GM23338 (cell line): ENCODE results near the gene COL9A3. TPM values are rescaled to one million over a fixed set of nuclear protein-coding genes. Genes with fewer than 3 reads are reported as not detected.

Experiments used
- ATAC-seq: fragments of 200-7000 bp; cut with Tn5 transposase; 3 replicates; pipeline ENCODE4 v1.9.1; 2020
- DNase-seq: peaks from one replicate; pipeline ENCODE4 v3.0.0-alpha.2; 2015; ENCODE audit warnings: low spot score
- H2AFZ ChIP-seq: fragments of 200-600 bp; sonication (generic); 2 replicates; pipeline ENCODE4 v1.8.0; 2016; ENCODE audit warnings: antibody characterized with exemption, mild to moderate bottlenecking, moderate library complexity
- H3F3A ChIP-seq: fragments of 200-600 bp; sonication (generic); replicated peaks from 2 replicates; pipeline ENCODE4 v1.8.0; 2017; ENCODE audit warnings: antibody characterized with exemption, mixed run types, low read depth
- H3K27ac ChIP-seq: fragments of 200-600 bp; sonication (generic); 2 replicates; pipeline ENCODE4 v1.6.1; 2016; ENCODE audit warnings: low read depth
- H3K27me3 ChIP-seq: fragments of 200-600 bp; sonication (generic); 2 replicates; pipeline ENCODE4 v1.8.0; 2016; ENCODE audit warnings: mild to moderate bottlenecking, mixed run types, moderate library complexity; ENCODE audit not compliant: insufficient read depth
- H3K36me3 ChIP-seq: fragments of 200-600 bp; sonication (generic); 2 replicates; pipeline ENCODE4 v1.8.0; 2016; ENCODE audit warnings: mild to moderate bottlenecking; ENCODE audit not compliant: insufficient read depth
- H3K4me1 ChIP-seq: fragments of 200-600 bp; sonication (generic); 2 replicates; pipeline ENCODE4 v1.8.0; 2016; ENCODE audit warnings: mild to moderate bottlenecking, moderate library complexity; ENCODE audit not compliant: insufficient read depth
- H3K4me2 ChIP-seq: fragments of 200-600 bp; sonication (generic); 2 replicates; pipeline ENCODE4 v1.7.1; 2017; ENCODE audit warnings: mixed run types
- H3K4me3 ChIP-seq: fragments of 200-600 bp; sonication (generic); 2 replicates; pipeline ENCODE4 v1.6.1; 2016; ENCODE audit warnings: mixed run types
- H3K79me2 ChIP-seq: fragments of 200-600 bp; sonication (generic); replicated peaks from 2 replicates; pipeline ENCODE4 v1.8.0; 2017; ENCODE audit warnings: mild to moderate bottlenecking; ENCODE audit not compliant: insufficient read depth
- H3K9me2 ChIP-seq: fragments of 200-600 bp; sonication (generic); 2 replicates; pipeline ENCODE4 v1.8.0; 2017; ENCODE audit not compliant: insufficient read depth
- H4K20me1 ChIP-seq: fragments of 200-600 bp; sonication (generic); replicated peaks from 2 replicates; pipeline ENCODE4 v1.8.0; 2017; ENCODE audit warnings: mild to moderate bottlenecking; ENCODE audit not compliant: insufficient read depth
- H3K27ac Mint-ChIP-seq: 2 replicates; pipeline ENCODE4 v1.8.0; 2020; ENCODE audit warnings: inconsistent platforms, mild to moderate bottlenecking, moderate library complexity, mixed read lengths
- H3K27me3 Mint-ChIP-seq: 3 replicates; pipeline ENCODE4 v1.8.0; 2022; ENCODE audit warnings: low read depth, mild to moderate bottlenecking, moderate library complexity, mixed read lengths, inconsistent platforms; ENCODE audit not compliant: insufficient read depth, poor library complexity
- H3K36me3 Mint-ChIP-seq: 3 replicates; pipeline ENCODE4 v1.8.0; 2021; ENCODE audit warnings: low read depth, mild to moderate bottlenecking, inconsistent platforms, moderate library complexity, mixed read lengths
- H3K4me1 Mint-ChIP-seq: 3 replicates; pipeline ENCODE4 v1.8.0; 2020; ENCODE audit warnings: mild to moderate bottlenecking, inconsistent platforms, mixed read lengths
- H3K4me3 Mint-ChIP-seq: 3 replicates; pipeline ENCODE4 v1.8.0; 2021; ENCODE audit warnings: moderate library complexity, mild to moderate bottlenecking, inconsistent platforms, mixed read lengths
- H3K9me3 Mint-ChIP-seq: 3 replicates; pipeline ENCODE4 v1.8.0; 2020; ENCODE audit warnings: moderate library complexity, mild to moderate bottlenecking, inconsistent platforms, mixed read lengths
- EZH2 ChIP-seq: fragments of 200-600 bp; sonication (generic); IDR thresholded peaks from one replicate; pipeline ENCODE4 v1.8.0; 2017; ENCODE audit warnings: antibody characterized with exemption, mild to moderate bottlenecking, low read depth; ENCODE audit not compliant: unreplicated experiment
- EZH2phosphoT487 ChIP-seq: fragments of 200-600 bp; sonication (generic); IDR thresholded peaks from one replicate; pipeline ENCODE4 v1.8.1; 2018; ENCODE audit warnings: antibody characterized with exemption; ENCODE audit not compliant: unreplicated experiment
- NANOG ChIP-seq: IDR thresholded peaks from 2 replicates; pipeline ENCODE4 v1.6.1; 2016; ENCODE audit warnings: antibody characterized with exemption, borderline replicate concordance
- STAT1 ChIP-seq: IDR thresholded peaks from one replicate; pipeline ENCODE4 v1.6.1; 2016; ENCODE audit warnings: antibody characterized with exemption; ENCODE audit not compliant: unreplicated experiment
- ZNF114 ChIP-seq: fragments of 250-450 bp; sonication (Bioruptor Pico); IDR thresholded peaks from 2 replicates; pipeline ENCODE4 v1.5.0; 2020; ENCODE audit warnings: mild to moderate bottlenecking, moderate library complexity
- polyA plus RNA-seq: library from polyadenylated mRNA; unstranded; fragments of >200 nt; fragmentation: Nextera tagmentation; extraction: Ambion mirVana; gene quantifications from 2 replicates; pipeline ENCODE4 v1.2.1, GENCODE V29; 2016
- total RNA-seq: library from RNA; depleted of rRNA; stranded (reverse); fragments of >200 nt; shearing (Covaris generic); gene quantifications from 2 replicates; pipeline ENCODE4 v1.2.3, GENCODE V29; 2014
- TF ChIP-seq, protein P1 (sequence below), 2 experiments: fragments of 200-600 bp in 1 of 2; sonication (generic) in 1 of 2; conservative IDR thresholded peaks; 2 replicates each; pipeline versions ENCODE4 v1.5.1 to v1.6.1; 2016 to 2017; ENCODE audit warnings: antibody characterized with exemption in 2 of 2, low read depth in 2 of 2, mild to moderate bottlenecking in 2 of 2, moderate library complexity in 1 of 2
- TF ChIP-seq, protein P2 (sequence below): IDR thresholded peaks from 2 replicates; pipeline ENCODE4 v1.6.1; 2016; ENCODE audit warnings: antibody characterized with exemption
- TF ChIP-seq, protein P3 (sequence below): IDR thresholded peaks from one replicate; pipeline ENCODE4 v1.6.1; 2018; ENCODE audit warnings: antibody characterized with exemption; ENCODE audit not compliant: unreplicated experiment

COL9A3 gene
- total and polyA plus RNA-seq, 2 experiments from 2014 or later: 74.9 to 113 TPM

DNA sequence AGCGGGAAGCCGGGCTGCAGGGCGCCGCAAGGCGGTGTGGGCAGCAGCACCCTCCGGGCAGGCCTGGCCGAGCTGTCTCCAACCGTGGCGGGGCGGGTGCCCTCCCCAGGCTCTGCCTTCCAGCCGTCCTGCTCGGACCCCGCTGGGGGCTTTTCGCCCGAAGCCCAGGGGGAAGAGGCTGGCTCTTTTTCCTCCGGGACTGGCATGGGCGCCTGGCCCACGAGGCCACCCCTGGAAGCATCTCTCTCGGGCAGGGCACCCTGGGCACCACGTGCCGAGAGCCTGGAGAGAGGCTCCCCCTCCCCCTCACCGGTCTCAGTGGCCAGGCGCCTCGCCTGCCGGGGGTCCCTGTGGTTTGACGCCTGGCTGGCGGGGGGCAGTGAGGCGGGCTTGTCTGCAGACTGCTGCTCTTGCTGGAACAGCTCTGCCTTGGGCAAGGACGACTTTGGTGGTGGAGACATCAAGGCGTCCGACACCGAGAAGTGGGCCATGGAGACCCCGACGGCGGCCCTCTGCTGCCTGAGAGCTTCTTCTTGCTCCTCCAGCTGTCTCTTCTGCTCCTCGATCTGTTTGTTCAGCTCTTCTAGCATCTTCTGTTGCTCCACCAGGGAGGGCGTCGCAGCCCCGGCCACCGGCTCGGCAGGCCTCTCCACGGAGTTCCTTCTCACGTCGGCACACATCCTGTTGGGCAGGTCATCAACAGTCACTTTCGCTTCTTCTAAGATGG is 64.2 kb downstream of the COL9A3 start (continued):
- no peak for TF ChIP-seq EZH2
- no peak for TF ChIP-seq EZH2phosphoT487
- TF ChIP-seq, protein P1, sequence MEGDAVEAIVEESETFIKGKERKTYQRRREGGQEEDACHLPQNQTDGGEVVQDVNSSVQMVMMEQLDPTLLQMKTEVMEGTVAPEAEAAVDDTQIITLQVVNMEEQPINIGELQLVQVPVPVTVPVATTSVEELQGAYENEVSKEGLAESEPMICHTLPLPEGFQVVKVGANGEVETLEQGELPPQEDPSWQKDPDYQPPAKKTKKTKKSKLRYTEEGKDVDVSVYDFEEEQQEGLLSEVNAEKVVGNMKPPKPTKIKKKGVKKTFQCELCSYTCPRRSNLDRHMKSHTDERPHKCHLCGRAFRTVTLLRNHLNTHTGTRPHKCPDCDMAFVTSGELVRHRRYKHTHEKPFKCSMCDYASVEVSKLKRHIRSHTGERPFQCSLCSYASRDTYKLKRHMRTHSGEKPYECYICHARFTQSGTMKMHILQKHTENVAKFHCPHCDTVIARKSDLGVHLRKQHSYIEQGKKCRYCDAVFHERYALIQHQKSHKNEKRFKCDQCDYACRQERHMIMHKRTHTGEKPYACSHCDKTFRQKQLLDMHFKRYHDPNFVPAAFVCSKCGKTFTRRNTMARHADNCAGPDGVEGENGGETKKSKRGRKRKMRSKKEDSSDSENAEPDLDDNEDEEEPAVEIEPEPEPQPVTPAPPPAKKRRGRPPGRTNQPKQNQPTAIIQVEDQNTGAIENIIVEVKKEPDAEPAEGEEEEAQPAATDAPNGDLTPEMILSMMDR (conservative IDR thresholded peaks at IDR 0.05; ENCODE audit: low read depth in 2 of 2): no peak

DNA sequence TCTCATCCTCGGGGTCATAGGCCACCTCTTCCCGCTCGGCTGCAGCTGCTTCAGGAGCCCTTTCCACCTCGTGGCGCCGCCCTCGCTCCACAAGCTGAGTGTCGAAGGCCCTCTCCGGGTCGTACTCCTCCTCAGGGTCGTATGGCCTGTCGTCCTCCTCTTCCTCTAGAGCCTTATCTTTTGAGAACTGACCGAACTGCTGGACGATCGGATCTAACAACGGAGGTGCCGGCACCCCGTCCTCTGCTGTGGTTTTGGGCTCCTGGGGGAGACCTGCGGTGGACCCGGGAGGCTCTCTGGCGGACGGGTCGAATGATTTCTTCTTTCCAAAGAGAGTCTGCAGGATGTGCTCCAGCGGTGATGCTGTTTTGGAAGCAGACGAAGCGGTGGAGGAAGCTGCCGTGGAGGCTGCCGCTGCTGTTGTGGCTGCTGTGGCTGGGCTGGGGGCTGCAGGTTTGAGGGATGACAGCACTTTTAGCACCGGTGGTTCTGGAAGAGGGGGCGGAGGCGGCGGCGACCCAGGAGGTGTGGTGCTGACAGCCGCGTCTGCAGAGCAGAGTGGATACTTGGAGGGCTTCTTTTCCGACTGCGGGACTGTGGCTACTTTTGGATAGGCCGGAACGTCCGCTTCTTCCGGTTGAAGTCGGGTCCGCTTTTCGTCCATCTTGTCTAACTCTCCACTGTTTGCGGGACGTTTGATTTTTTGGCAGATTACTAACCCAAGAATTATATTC is 65.0 kb downstream of the COL9A3 start:
- H3K4me2 ChIP-seq: no peak overlapping the region
- TF ChIP-seq, protein P1 (conservative IDR thresholded peaks at IDR 0.05; ENCODE audit: low read depth in 2 of 2): peak in 1 of 2 experiments; percentile 13; a peak in 1 of 4 replicates
- TF ChIP-seq, protein P2, sequence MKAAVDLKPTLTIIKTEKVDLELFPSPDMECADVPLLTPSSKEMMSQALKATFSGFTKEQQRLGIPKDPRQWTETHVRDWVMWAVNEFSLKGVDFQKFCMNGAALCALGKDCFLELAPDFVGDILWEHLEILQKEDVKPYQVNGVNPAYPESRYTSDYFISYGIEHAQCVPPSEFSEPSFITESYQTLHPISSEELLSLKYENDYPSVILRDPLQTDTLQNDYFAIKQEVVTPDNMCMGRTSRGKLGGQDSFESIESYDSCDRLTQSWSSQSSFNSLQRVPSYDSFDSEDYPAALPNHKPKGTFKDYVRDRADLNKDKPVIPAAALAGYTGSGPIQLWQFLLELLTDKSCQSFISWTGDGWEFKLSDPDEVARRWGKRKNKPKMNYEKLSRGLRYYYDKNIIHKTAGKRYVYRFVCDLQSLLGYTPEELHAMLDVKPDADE: no peak
- DNase-seq: no peak
- H3K27me3 ChIP-seq: no peaks in the 10 kb centered on the region
- no peak overlapping the region for H2AFZ ChIP-seq
- Mint-ChIP-seq H3K4me1 (peaks cover 47% of the 10 kb centered on the region), H3K4me3 (no peak overlapping the region; the same call in 2 of the 3 replicates), H3K9me3 (no peaks in the 10 kb centered on the region; the same call in 2 of the 3 replicates), H3K36me3 (peaks cover 19% of the 10 kb centered on the region), H3K27me3 (peaks cover 19% of the 10 kb centered on the region), H3K27ac (no peak overlapping the region)
- peaks cover 39% of the 10 kb centered on the region for H3F3A ChIP-seq
- peaks cover 6% of the 10 kb centered on the region; the same call in 1 of the 2 replicates for H4K20me1 ChIP-seq
- H3K36me3 ChIP-seq: peaks cover 5% of the 10 kb centered on the region
- H3K79me2 ChIP-seq: no peaks in the 10 kb centered on the region
- peaks cover 28% of the 10 kb centered on the region for H3K4me1 ChIP-seq
- no peak for ATAC-seq
- H3K9me2 ChIP-seq: no peaks in the 10 kb centered on the region
- no peak overlapping the region for H3K4me3 ChIP-seq
- no peak overlapping the region for H3K27ac ChIP-seq

DNA sequence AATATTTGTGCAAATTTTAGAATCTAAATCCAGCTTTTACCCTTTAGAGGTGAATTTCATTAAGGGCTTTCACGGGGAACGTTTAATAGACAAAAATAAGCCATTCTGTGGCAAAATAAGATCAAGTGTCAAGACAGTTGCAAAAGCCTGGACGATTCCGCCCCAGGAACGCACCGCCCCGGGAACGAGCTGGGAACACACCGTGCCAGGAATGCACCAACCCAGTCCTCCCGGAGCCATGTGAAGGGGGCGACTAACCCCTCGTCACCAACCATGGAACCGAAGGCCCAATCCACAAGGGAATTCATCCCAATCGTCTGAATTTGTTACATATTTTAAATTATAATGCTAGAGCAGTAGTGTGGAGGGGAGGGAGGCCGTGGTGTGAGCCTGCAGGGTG is 65.6 kb downstream of the COL9A3 start:
- Mint-ChIP-seq H3K4me3 (no peak overlapping the region), H3K27me3 (peaks cover 18% of the 10 kb centered on the region), H3K4me1 (peaks cover 52% of the 10 kb centered on the region), H3K36me3 (peaks cover 24% of the 10 kb centered on the region), H3K9me3 (no peaks in the 10 kb centered on the region; the same call in 2 of the 3 replicates), H3K27ac (no peak overlapping the region)
- Histone ChIP-seq H4K20me1 (peaks cover 6% of the 10 kb centered on the region), H3K27me3 (no peaks in the 10 kb centered on the region), H3K9me2 (no peaks in the 10 kb centered on the region), H3K4me3 (no peak overlapping the region), H3K4me2 (no peak overlapping the region), H3F3A (peaks cover 44% of the 10 kb centered on the region), H3K27ac (no peak overlapping the region), H3K36me3 (peaks cover 11% of the 10 kb centered on the region), H3K4me1 (peaks cover 28% of the 10 kb centered on the region), H2AFZ (no peak overlapping the region), H3K79me2 (no peaks in the 10 kb centered on the region)
- no peak for DNase-seq
- no peak for ATAC-seq
- no peak for TF ChIP-seq EZH2
- TF ChIP-seq, protein P2: no peak
- TF ChIP-seq NANOG: no peak
- TF ChIP-seq, protein P3, sequence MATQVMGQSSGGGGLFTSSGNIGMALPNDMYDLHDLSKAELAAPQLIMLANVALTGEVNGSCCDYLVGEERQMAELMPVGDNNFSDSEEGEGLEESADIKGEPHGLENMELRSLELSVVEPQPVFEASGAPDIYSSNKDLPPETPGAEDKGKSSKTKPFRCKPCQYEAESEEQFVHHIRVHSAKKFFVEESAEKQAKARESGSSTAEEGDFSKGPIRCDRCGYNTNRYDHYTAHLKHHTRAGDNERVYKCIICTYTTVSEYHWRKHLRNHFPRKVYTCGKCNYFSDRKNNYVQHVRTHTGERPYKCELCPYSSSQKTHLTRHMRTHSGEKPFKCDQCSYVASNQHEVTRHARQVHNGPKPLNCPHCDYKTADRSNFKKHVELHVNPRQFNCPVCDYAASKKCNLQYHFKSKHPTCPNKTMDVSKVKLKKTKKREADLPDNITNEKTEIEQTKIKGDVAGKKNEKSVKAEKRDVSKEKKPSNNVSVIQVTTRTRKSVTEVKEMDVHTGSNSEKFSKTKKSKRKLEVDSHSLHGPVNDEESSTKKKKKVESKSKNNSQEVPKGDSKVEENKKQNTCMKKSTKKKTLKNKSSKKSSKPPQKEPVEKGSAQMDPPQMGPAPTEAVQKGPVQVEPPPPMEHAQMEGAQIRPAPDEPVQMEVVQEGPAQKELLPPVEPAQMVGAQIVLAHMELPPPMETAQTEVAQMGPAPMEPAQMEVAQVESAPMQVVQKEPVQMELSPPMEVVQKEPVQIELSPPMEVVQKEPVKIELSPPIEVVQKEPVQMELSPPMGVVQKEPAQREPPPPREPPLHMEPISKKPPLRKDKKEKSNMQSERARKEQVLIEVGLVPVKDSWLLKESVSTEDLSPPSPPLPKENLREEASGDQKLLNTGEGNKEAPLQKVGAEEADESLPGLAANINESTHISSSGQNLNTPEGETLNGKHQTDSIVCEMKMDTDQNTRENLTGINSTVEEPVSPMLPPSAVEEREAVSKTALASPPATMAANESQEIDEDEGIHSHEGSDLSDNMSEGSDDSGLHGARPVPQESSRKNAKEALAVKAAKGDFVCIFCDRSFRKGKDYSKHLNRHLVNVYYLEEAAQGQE: no peak
- TF ChIP-seq STAT1: no peak
- TF ChIP-seq EZH2phosphoT487: no peak
- TF ChIP-seq ZNF114 (CRISPR knock-in tag): no peak
